IMR-90 (cell line): ENCODE measurements around the gene RHOBTB3.
"Not testable (repeated sequence)": the region's sequence is repeated elsewhere in the genome, so short reads cannot be mapped to it uniquely, and the experiment has no call there.

ENCODE experiments used
- BHLHE40 ChIP-seq: fragments of 150-350 bp; IDR thresholded peaks from 2 replicates; pipeline ENCODE4 v1.6.1; 2016; ENCODE audit warnings: mild to moderate bottlenecking, low read depth, low read length
- CEBPB ChIP-seq: IDR thresholded peaks from 2 replicates; pipeline ENCODE4 v1.6.1; 2012; ENCODE audit warnings: low read depth, low read length, improper control_type of control experiment
- FOS ChIP-seq: fragments of 150-350 bp; IDR thresholded peaks from 2 replicates; pipeline ENCODE4 v1.6.1; 2016; ENCODE audit warnings: low read depth, low read length
- MAFK ChIP-seq: IDR thresholded peaks from 2 replicates; pipeline ENCODE4 v1.6.1; 2012; ENCODE audit warnings: low read depth, low read length, improper control_type of control experiment
- MXI1 ChIP-seq: IDR thresholded peaks from 2 replicates; pipeline ENCODE4 v1.6.1; 2012; ENCODE audit warnings: low read depth, mild to moderate bottlenecking, low read length, moderate library complexity, borderline replicate concordance
- POLR2A ChIP-seq: IDR thresholded peaks from 2 replicates; pipeline ENCODE4 v1.6.1; 2012; ENCODE audit warnings: mild to moderate bottlenecking, low read depth, low read length
- RAD21 ChIP-seq: IDR thresholded peaks from 2 replicates; pipeline ENCODE4 v1.6.1; 2012; ENCODE audit warnings: low read length, improper control_type of control experiment
- RFX5 ChIP-seq: IDR thresholded peaks from 2 replicates; pipeline ENCODE4 v1.8.0; 2012; ENCODE audit warnings: low read depth, mild to moderate bottlenecking, low read length, moderate library complexity
- SMC3 ChIP-seq: fragments of 150-350 bp; IDR thresholded peaks from 2 replicates; pipeline ENCODE4 v1.6.1; 2016; ENCODE audit warnings: low read depth, mild to moderate bottlenecking, antibody characterized with exemption, low read length, moderate library complexity
- TF ChIP-seq, protein P1 (sequence below): conservative IDR thresholded peaks from 2 replicates; pipeline ENCODE4 v1.5.1; 2012; ENCODE audit warnings: mild to moderate bottlenecking, low read depth, low read length, improper control_type of control experiment
- TF ChIP-seq, protein P2 (sequence below): fragments of 150-350 bp; IDR thresholded peaks from 2 replicates; pipeline ENCODE4 v1.6.1; 2016; ENCODE audit warnings: low read depth, mild to moderate bottlenecking, low read length, moderate library complexity, borderline replicate concordance
- TF ChIP-seq, protein P3 (sequence below): fragments of 150-350 bp; IDR thresholded peaks from 2 replicates; pipeline ENCODE4 v1.6.1; 2017; ENCODE audit warnings: mild to moderate bottlenecking, antibody characterized with exemption, low read length, low read depth

DNA sequence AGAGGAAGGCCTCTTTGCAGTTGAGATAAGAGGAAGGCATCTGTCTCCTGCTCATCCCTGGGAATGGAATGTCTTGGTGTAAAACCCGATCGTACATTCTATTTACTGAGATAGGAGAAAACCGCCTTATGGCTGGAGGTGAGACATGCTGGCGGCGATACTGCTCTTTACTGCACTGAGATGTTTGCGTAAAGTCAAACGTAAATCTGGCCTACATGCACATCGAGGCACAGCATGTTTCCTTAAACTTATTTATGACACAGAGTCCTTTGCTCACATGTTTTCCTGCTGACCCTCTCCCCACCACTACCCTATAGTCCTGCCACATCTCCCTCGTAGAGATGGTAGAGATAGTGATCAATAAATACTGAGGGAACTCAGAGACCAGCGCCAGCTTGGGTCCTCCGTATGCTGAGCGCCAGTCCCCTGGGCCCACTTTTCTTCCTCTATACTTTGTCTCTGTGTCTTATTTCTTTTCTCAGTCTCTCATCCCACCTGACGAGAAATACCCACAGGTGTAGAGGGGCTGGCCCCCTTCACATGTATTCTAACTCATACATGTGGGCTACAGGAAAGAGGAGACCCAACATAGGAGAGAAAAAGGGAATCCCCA lies 80.4 kb downstream of the RHOBTB3 start:
- TF ChIP-seq, protein P1, sequence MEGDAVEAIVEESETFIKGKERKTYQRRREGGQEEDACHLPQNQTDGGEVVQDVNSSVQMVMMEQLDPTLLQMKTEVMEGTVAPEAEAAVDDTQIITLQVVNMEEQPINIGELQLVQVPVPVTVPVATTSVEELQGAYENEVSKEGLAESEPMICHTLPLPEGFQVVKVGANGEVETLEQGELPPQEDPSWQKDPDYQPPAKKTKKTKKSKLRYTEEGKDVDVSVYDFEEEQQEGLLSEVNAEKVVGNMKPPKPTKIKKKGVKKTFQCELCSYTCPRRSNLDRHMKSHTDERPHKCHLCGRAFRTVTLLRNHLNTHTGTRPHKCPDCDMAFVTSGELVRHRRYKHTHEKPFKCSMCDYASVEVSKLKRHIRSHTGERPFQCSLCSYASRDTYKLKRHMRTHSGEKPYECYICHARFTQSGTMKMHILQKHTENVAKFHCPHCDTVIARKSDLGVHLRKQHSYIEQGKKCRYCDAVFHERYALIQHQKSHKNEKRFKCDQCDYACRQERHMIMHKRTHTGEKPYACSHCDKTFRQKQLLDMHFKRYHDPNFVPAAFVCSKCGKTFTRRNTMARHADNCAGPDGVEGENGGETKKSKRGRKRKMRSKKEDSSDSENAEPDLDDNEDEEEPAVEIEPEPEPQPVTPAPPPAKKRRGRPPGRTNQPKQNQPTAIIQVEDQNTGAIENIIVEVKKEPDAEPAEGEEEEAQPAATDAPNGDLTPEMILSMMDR, result not testable (repeated sequence)
- TF ChIP-seq, protein P2, sequence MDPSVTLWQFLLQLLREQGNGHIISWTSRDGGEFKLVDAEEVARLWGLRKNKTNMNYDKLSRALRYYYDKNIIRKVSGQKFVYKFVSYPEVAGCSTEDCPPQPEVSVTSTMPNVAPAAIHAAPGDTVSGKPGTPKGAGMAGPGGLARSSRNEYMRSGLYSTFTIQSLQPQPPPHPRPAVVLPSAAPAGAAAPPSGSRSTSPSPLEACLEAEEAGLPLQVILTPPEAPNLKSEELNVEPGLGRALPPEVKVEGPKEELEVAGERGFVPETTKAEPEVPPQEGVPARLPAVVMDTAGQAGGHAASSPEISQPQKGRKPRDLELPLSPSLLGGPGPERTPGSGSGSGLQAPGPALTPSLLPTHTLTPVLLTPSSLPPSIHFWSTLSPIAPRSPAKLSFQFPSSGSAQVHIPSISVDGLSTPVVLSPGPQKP, result not testable (repeated sequence)
- TF ChIP-seq RAD21, POLR2A, CEBPB, SMC3, MXI1, BHLHE40, FOS, MAFK, RFX5: not testable (repeated sequence)
- TF ChIP-seq, protein P3, sequence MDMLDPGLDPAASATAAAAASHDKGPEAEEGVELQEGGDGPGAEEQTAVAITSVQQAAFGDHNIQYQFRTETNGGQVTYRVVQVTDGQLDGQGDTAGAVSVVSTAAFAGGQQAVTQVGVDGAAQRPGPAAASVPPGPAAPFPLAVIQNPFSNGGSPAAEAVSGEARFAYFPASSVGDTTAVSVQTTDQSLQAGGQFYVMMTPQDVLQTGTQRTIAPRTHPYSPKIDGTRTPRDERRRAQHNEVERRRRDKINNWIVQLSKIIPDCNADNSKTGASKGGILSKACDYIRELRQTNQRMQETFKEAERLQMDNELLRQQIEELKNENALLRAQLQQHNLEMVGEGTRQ, result not testable (repeated sequence)
